Esophagus squamous epithelium (tissue), 5 donors: ENCODE measurements around the gene ARAP3. TPM values are rescaled to one million over a fixed set of nuclear protein-coding genes. Genes with fewer than 3 reads are reported as not detected.

Experiments
- DNase-seq: peaks from one replicate; lab custom pipeline; 2025; lab: John Stamatoyannopoulos, UW
- H3K27ac ChIP-seq, 4 donors: fragments of 200-600 bp; sonication (generic); one replicate each; pipeline ENCODE4 v1.5.1; 2016 to 2019; ENCODE audit warnings: mild to moderate bottlenecking in 1 of 4
- H3K27me3 ChIP-seq, 4 donors: fragments of 200-600 bp; sonication (generic); 1 replicate in 3 of 4; 2 replicates in 1 of 4; pipeline versions ENCODE4 v1.5.1 to v1.6.0; 2017 to 2021; ENCODE audit warnings: antibody characterized with exemption in 1 of 4
- H3K36me3 ChIP-seq, 3 donors: fragments of 200-600 bp; sonication (generic); one replicate each; pipeline ENCODE4 v1.5.1; 2016 to 2019
- H3K4me1 ChIP-seq, 3 donors: fragments of 200-600 bp; sonication (generic); one replicate each; pipeline ENCODE4 v1.5.1; 2017 to 2019
- H3K4me3 ChIP-seq, 4 donors: fragments of 200-600 bp; sonication (generic); 1 replicate in 3 of 4; 2 replicates in 1 of 4; pipeline ENCODE4 v1.5.1; 2016 to 2019; ENCODE audit warnings: mild to moderate bottlenecking in 2 of 4, moderate library complexity in 1 of 4
- H3K9me3 ChIP-seq, 3 donors: fragments of 200-600 bp; sonication (generic); one replicate each; pipeline ENCODE4 v1.5.1; 2016 to 2019
- POLR2A ChIP-seq, 4 donors: fragments of 450-650 bp; IDR thresholded peaks; one replicate each; pipeline ENCODE4 v1.6.1; 2017; ENCODE audit warnings: antibody characterized with exemption in 4 of 4, mild to moderate bottlenecking in 4 of 4, moderate library complexity in 3 of 4
- WGBS, 2 donors: methylation state at CpG; one replicate each; pipeline ENCODE4 v1.1.5; 2018; 5-methylcytosine and 5-hydroxymethylcytosine counted together
- intact Hi-C: fragments of 100-400 bp; cut with DNase I; formaldehyde crosslinking; loops from one replicate; pipeline ENCODE4 v1.15.0; 2022
- total RNA-seq, 4 donors: library from RNA; depleted of rRNA; stranded (reverse); fragments of >200 nt; gene quantifications; one replicate each; pipeline ENCODE4 v1.1.0, GENCODE V29; 2016
- TF ChIP-seq, protein P1 (sequence below), 6 experiments: fragments of 450-650 bp in 4 of 6; fragments of 200-600 bp in 2 of 6; sonication (generic) in 2 of 6; IDR thresholded peaks; one replicate each; pipeline ENCODE4 v1.5.1; 2016 to 2019; ENCODE audit warnings: antibody characterized with exemption in 6 of 6, mild to moderate bottlenecking in 4 of 6, moderate library complexity in 4 of 6
- donor health status: DM: yes; HTN: yes; CAD: no.

ARAP3 gene
- total RNA-seq, 4 donors from 2014 or later = 1.1 to 5.9 (median 2.4) TPM

GRCh38 chr5:141630570-141631140 lies 51.4 kb downstream of the ARAP3 start:
- no peak for DNase-seq
- WGBS, 2 donors = 96% methylated on average over 5 of the region's 5 CpGs
- intact Hi-C loops = no loop called here
- Histone ChIP-seq H3K36me3 (peaks cover 23 to 73% (median 24%) of the 10 kb centered on the region in 3 donors), H3K27ac (no peak overlapping the region), H3K9me3 (no peaks in the 10 kb centered on the region), H3K27me3 (no peaks in the 10 kb centered on the region), H3K4me3 (no peak overlapping the region), H3K4me1 (peaks cover 11 to 23% (median 17%) of the 10 kb centered on the region in 3 donors)
- TF ChIP-seq, protein P1, sequence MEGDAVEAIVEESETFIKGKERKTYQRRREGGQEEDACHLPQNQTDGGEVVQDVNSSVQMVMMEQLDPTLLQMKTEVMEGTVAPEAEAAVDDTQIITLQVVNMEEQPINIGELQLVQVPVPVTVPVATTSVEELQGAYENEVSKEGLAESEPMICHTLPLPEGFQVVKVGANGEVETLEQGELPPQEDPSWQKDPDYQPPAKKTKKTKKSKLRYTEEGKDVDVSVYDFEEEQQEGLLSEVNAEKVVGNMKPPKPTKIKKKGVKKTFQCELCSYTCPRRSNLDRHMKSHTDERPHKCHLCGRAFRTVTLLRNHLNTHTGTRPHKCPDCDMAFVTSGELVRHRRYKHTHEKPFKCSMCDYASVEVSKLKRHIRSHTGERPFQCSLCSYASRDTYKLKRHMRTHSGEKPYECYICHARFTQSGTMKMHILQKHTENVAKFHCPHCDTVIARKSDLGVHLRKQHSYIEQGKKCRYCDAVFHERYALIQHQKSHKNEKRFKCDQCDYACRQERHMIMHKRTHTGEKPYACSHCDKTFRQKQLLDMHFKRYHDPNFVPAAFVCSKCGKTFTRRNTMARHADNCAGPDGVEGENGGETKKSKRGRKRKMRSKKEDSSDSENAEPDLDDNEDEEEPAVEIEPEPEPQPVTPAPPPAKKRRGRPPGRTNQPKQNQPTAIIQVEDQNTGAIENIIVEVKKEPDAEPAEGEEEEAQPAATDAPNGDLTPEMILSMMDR (IDR thresholded peaks at IDR 0.05) = no peak
- TF ChIP-seq POLR2A (IDR thresholded peaks at IDR 0.05) = no peak

- Histone ChIP-seq H3K9me3 (no peaks in the 10 kb centered on the region), H3K27me3 (no peaks in the 10 kb centered on the region), H3K4me3 (no peak overlapping the region), H3K27ac (no peak overlapping the region), H3K4me1 (peaks cover 0 to 7% (median 4%) of the 10 kb centered on the region in 3 donors), H3K36me3 (peaks cover 30 to 91% (median 40%) of the 10 kb centered on the region in 3 donors)
- WGBS, 2 donors = 90 to 92% methylated on average over 6 of the region's 6 CpGs
- TF ChIP-seq, protein P1 (IDR thresholded peaks at IDR 0.05) = no peak
- TF ChIP-seq POLR2A (IDR thresholded peaks at IDR 0.05) = no peak
- intact Hi-C loops = no loop called here
- DNase-seq = no peak
Observed at GRCh38 chr5:141628175-141628788, 53.7 kb downstream of the ARAP3 start.

DNA sequence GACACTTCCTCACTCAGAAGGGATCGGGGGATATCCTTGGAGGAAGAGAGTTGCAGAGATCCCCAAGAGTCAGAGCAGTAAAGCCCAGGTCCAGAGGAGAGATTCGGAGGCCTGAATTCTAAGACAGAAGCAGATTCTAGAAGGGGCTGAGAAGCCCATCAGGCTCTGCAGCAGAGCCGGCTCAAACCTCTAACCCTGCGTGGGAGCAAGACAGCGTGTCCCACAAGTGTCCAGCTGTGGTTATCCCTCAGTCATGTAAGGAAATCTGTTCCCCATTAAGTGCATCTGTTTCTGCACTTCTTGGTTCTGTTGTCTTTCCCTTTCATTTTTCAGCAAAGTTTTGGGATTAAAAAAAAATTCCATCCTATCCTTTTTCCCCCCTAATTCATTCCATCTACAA lies 58.4 kb downstream of the ARAP3 start:
- intact Hi-C loops = no loop called here
- TF ChIP-seq, protein P1 (IDR thresholded peaks at IDR 0.05) = no peak
- no peak for TF ChIP-seq POLR2A (IDR thresholded peaks at IDR 0.05)
- H3K27ac ChIP-seq = peak overlapping the region in 1 of 4 donors; percentile 9
- peaks cover 0 to 10% (median 3%) of the 10 kb centered on the region in 3 donors for H3K4me1 ChIP-seq
- 57 to 79% methylated on average over 5 of the region's 5 CpGs for WGBS, 2 donors
- no peak overlapping the region for H3K4me3 ChIP-seq
- DNase-seq = no peak
- H3K36me3 ChIP-seq = peaks cover 18 to 89% (median 55%) of the 10 kb centered on the region in 3 donors
- no peaks in the 10 kb centered on the region for H3K9me3 ChIP-seq
- H3K27me3 ChIP-seq = no peaks in the 10 kb centered on the region

DNA sequence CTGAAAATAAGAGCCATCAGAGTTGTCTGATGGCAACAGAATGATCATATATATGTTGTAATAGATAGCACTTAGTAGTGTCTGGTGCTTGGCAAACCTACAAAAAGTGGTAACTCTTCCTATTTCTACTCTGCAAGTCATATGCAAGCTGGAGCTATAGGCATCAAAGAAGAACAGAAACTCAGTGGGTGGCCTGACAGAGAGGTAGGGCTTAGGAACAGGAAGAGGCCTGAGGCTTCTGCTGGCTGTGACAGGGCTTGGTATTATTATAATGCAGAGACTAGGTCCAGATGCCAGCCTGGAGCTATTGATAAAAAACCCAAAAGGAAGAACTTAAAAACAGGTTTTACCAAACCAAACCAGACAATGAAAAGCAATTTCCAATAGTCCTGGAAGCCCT lies 58.8 kb downstream of the ARAP3 start:
- Histone ChIP-seq H3K4me3 (no peak overlapping the region), H3K4me1 (peaks cover 0 to 11% (median 3%) of the 10 kb centered on the region in 3 donors), H3K27me3 (no peaks in the 10 kb centered on the region), H3K36me3 (peaks cover 14 to 85% (median 51%) of the 10 kb centered on the region in 3 donors), H3K27ac (peak overlapping the region in 1 of 4 donors; percentile 9), H3K9me3 (no peaks in the 10 kb centered on the region)
- DNase-seq = no peak
- no peak for TF ChIP-seq POLR2A (IDR thresholded peaks at IDR 0.05)
- TF ChIP-seq, protein P1 (IDR thresholded peaks at IDR 0.05) = no peak
- intact Hi-C loops = no loop called here

GRCh38 chr5:141618804-141619554 lies 63.1 kb downstream of the ARAP3 start, which contains the start of gene DIAPH1:
Gene DIAPH1 (minus strand): TSS chr5:141619000. CDS start chr5:141618914, 86 bp downstream.
- peak; percentile 90 for DNase-seq
- TF ChIP-seq POLR2A (IDR thresholded peaks at IDR 0.05) = peak in 3 of 4 donors; percentile 77 to 95 (median 85)
- TF ChIP-seq, protein P1 (IDR thresholded peaks at IDR 0.05) = peak; percentile 98 to 100 (median 99)
- no peaks in the 10 kb centered on the region for H3K27me3 ChIP-seq
- WGBS, 2 donors = 3 to 5% methylated on average over 14 to 26 of the region's 70 CpGs
- intact Hi-C loops = no loop called here
- H3K36me3 ChIP-seq = peaks cover 0 to 43% (median 26%) of the 10 kb centered on the region in 3 donors
- H3K9me3 ChIP-seq = no peaks in the 10 kb centered on the region
- peak within 1 kb of the TSS; percentile 97 to 99 (median 97) for H3K27ac ChIP-seq
- H3K4me1 ChIP-seq = peaks cover 17 to 40% (median 21%) of the 10 kb centered on the region in 3 donors
- H3K4me3 ChIP-seq = peak within 1 kb of the TSS; percentile 76 to 100 (median 84)
